Testis (tissue), 3 donors: ENCODE measurements around the gene PTPRN2. TPM values are rescaled to one million over a fixed set of nuclear protein-coding genes. Genes with fewer than 3 reads are reported as not detected.

Experiments
- DNase-seq: peaks from one replicate; pipeline ENCODE4 v3.0.0-alpha.2; 2019
- H3K27ac ChIP-seq, 2 donors: fragments of 200-600 bp; sonication (generic); one replicate each; pipeline ENCODE4 v1.5.1; 2019
- H3K27me3 ChIP-seq: fragments of 200-600 bp; sonication (generic); one replicate; pipeline ENCODE4 v1.5.1; 2019
- H3K36me3 ChIP-seq: fragments of 200-600 bp; sonication (generic); one replicate; pipeline ENCODE4 v1.5.1; 2017; ENCODE audit warnings: low read depth; ENCODE audit errors: missing control alignments
- H3K4me1 ChIP-seq: fragments of 200-600 bp; sonication (generic); one replicate; pipeline ENCODE4 v1.5.1; 2019
- H3K4me3 ChIP-seq, 2 donors: fragments of 200-600 bp; sonication (generic); one replicate each; pipeline ENCODE4 v1.5.1; 2017 to 2019
- H3K9me3 ChIP-seq: fragments of 200-600 bp; sonication (generic); one replicate; pipeline ENCODE4 v1.5.1; 2017
- CTCF ChIP-seq, 3 experiments: fragments of 450-650 bp in 2 of 3; fragments of 200-600 bp in 1 of 3; sonication (generic) in 1 of 3; IDR thresholded peaks; one replicate each; pipeline ENCODE4 v1.5.1; 2016 to 2019; ENCODE audit warnings: antibody characterized with exemption in 3 of 3, mild to moderate bottlenecking in 2 of 3, moderate library complexity in 1 of 3
- POLR2A ChIP-seq: fragments of 450-650 bp; IDR thresholded peaks from one replicate; pipeline ENCODE4 v1.6.1; 2017; ENCODE audit warnings: antibody characterized with exemption, mild to moderate bottlenecking, moderate library complexity
- WGBS, 2 donors: methylation state at CpG; one replicate each; pipeline ENCODE4 v1.1.5; 2018; 5-methylcytosine and 5-hydroxymethylcytosine counted together
- intact Hi-C: fragments of 100-400 bp; cut with DNase I; formaldehyde crosslinking; loops from one replicate; pipeline ENCODE4 v1.15.1; 2023; ENCODE audit warnings: low total_unique reads
- polyA plus RNA-seq: library from polyadenylated mRNA; stranded (reverse); fragments of 350-450 nt; fragmentation: Illumina TruSeq; extraction: RNeasy Lipid Tissue Mini Kit (QIAGEN cat#74804); gene quantifications from one replicate; pipeline ENCODE4 v1.2.3, GENCODE V29; 2014; ENCODE audit warnings: low read depth, low replicate concordance; ENCODE audit not compliant: insufficient read depth
- total RNA-seq, 2 donors: library from RNA; depleted of rRNA; stranded (reverse); fragments of >200 nt; gene quantifications; one replicate each; pipeline ENCODE4 v1.2.3, GENCODE V29; 2016

PTPRN2 gene
- total and polyA plus RNA-seq, 3 donors from 2014 or later, result 9.3 to 10.8 (median 9.8) TPM

GRCh38 chr7:158080899-158081445, 506.7 kb downstream of the PTPRN2 start:
- intact Hi-C loops, result no loop called here
- peaks cover 6% of the 10 kb centered on the region for H3K4me1 ChIP-seq
- DNase-seq, result no peak
- H3K27ac ChIP-seq, result no peak overlapping the region
- H3K27me3 ChIP-seq, result no peaks in the 10 kb centered on the region
- H3K36me3 ChIP-seq, result no peaks in the 10 kb centered on the region
- WGBS, 2 donors, result 86 to 88% methylated on average over 21 of the region's 21 CpGs
- no peaks in the 10 kb centered on the region for H3K9me3 ChIP-seq
- no peak overlapping the region for H3K4me3 ChIP-seq
- TF ChIP-seq POLR2A (no peak), CTCF (IDR thresholded peaks at IDR 0.05) (no peak)

- Histone ChIP-seq H3K4me3 (no peak overlapping the region), H3K27ac (no peak overlapping the region), H3K9me3 (no peaks in the 10 kb centered on the region), H3K4me1 (peaks cover 6% of the 10 kb centered on the region), H3K36me3 (no peaks in the 10 kb centered on the region), H3K27me3 (no peaks in the 10 kb centered on the region)
- TF ChIP-seq CTCF (IDR thresholded peaks at IDR 0.05) (no peak), POLR2A (no peak)
- intact Hi-C loops, result no loop called here
- DNase-seq, result peak; percentile 11
- WGBS, 2 donors, result 80 to 85% methylated on average over 22 of the region's 22 CpGs
Observed at GRCh38 chr7:158077934-158078910, 509.4 kb downstream of the PTPRN2 start.

GRCh38 chr7:158077151-158077840, 510.3 kb downstream of the PTPRN2 start:
- TF ChIP-seq CTCF (IDR thresholded peaks at IDR 0.05), result no peak
- no peak for TF ChIP-seq POLR2A
- Histone ChIP-seq H3K36me3 (no peaks in the 10 kb centered on the region), H3K27me3 (no peaks in the 10 kb centered on the region), H3K4me1 (peaks cover 6% of the 10 kb centered on the region), H3K9me3 (no peaks in the 10 kb centered on the region), H3K27ac (no peak overlapping the region), H3K4me3 (no peak overlapping the region)
- DNase-seq, result no peak
- intact Hi-C loops, result no loop called here
- 61 to 66% methylated on average over 21 of the region's 21 CpGs for WGBS, 2 donors

- H3K9me3 ChIP-seq, result no peaks in the 10 kb centered on the region
- TF ChIP-seq CTCF (IDR thresholded peaks at IDR 0.05) (no peak), POLR2A (no peak)
- intact Hi-C loops, result no loop called here
- WGBS, 2 donors, result 88 to 91% methylated on average over 12 of the region's 12 CpGs
- no peaks in the 10 kb centered on the region for H3K27me3 ChIP-seq
- no peak overlapping the region for H3K27ac ChIP-seq
- H3K36me3 ChIP-seq, result no peaks in the 10 kb centered on the region
- H3K4me1 ChIP-seq, result peaks cover 6% of the 10 kb centered on the region
- H3K4me3 ChIP-seq, result no peak overlapping the region
- no peak for DNase-seq
Observed at GRCh38 chr7:158076656-158077055, 511.0 kb downstream of the PTPRN2 start.
